ENCODE results near the gene SLC22A1. TPM values are rescaled to one million over a fixed set of nuclear protein-coding genes. Genes with fewer than 3 reads are reported as not detected.

The SLC22A1 gene
- total RNA-seq, 1 experiment from 2014 or later, result 0.39 TPM

DNA sequence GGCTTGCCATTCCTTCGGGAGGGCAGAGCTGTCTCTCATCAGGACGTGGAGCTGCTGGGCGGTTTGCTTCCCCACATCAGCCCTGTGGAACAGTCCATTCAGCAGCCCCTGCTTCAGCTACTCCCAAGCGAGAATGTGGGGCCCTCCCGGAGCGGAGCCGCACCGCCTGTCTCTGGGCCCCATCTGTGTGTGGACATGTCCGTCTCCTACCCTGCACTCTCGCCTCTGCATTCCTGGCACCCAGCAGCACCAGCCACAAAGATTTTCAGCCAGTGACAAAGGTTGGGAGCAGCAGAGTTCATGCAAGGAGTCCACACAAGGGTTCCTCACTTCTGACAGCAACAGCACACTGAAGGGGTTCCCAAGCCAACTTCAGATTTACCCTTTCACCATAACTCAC, 29.0 kb upstream of the SLC22A1 start:
- no peak overlapping the region for H2BK5ac ChIP-seq (ENCODE audit: insufficient read length, low read length)
- H4K5ac ChIP-seq (ENCODE audit: insufficient read length, low read depth, low read length), result no peak overlapping the region
- Mint-ChIP-seq H3K36me3 (ENCODE audit: insufficient read depth in 1 of 3, low read depth in 3 of 3) (peaks cover 54 to 83% (median 74%) of the 10 kb centered on the region in 3 experiments; a peak in 6 of 7 replicates), H3K4me1 (no peaks in the 10 kb centered on the region), H3K27ac (peak overlapping the region in 2 of 3 experiments; percentile 44 to 62; a peak in 2 of 7 replicates), H3K4me3 (no peak overlapping the region), H3K9me3 (no peaks in the 10 kb centered on the region), H3K27me3 (ENCODE audit: low read depth) (no peaks in the 10 kb centered on the region)
- H3K23ac ChIP-seq (ENCODE audit: insufficient read length, low read depth, low read length), result no peak overlapping the region
- no peak overlapping the region for H3K4me2 ChIP-seq (ENCODE audit: insufficient read depth, insufficient read length, low read length)
- no peaks in the 10 kb centered on the region for H4K20me1 ChIP-seq (ENCODE audit: control insufficient read depth, insufficient read depth, insufficient read length)
- TF ChIP-seq, protein P1, sequence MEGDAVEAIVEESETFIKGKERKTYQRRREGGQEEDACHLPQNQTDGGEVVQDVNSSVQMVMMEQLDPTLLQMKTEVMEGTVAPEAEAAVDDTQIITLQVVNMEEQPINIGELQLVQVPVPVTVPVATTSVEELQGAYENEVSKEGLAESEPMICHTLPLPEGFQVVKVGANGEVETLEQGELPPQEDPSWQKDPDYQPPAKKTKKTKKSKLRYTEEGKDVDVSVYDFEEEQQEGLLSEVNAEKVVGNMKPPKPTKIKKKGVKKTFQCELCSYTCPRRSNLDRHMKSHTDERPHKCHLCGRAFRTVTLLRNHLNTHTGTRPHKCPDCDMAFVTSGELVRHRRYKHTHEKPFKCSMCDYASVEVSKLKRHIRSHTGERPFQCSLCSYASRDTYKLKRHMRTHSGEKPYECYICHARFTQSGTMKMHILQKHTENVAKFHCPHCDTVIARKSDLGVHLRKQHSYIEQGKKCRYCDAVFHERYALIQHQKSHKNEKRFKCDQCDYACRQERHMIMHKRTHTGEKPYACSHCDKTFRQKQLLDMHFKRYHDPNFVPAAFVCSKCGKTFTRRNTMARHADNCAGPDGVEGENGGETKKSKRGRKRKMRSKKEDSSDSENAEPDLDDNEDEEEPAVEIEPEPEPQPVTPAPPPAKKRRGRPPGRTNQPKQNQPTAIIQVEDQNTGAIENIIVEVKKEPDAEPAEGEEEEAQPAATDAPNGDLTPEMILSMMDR (conservative IDR thresholded peaks at IDR 0.05), result no peak
- no peaks in the 10 kb centered on the region for H3K27me3 ChIP-seq (ENCODE audit: insufficient read depth, low read length)
- no peak overlapping the region for H4K91ac ChIP-seq (ENCODE audit: insufficient read length, low read depth, low read length)
- no peak overlapping the region for H3K18ac ChIP-seq (ENCODE audit: insufficient read length, low read depth, low read length)
- H2AFZ ChIP-seq (ENCODE audit: low read length), result no peak overlapping the region
- no peak overlapping the region for H3K56ac ChIP-seq (ENCODE audit: insufficient read length, low read depth, low read length)
- no peaks in the 10 kb centered on the region for H3K23me2 ChIP-seq (ENCODE audit: insufficient read length, low read depth, low read length, poor library complexity, severe bottlenecking)
- no peak overlapping the region for H3K9ac ChIP-seq (ENCODE audit: extremely low read depth, insufficient read length, low read length)
- no peaks in the 10 kb centered on the region for H3K4me1 ChIP-seq (ENCODE audit: insufficient read depth, low read length)
- no peak overlapping the region for H2BK120ac ChIP-seq (ENCODE audit: low read depth, low read length, poor library complexity, severe bottlenecking)
- no CpG with 5 or more reads among the region's 10 CpGs for WGBS (ENCODE audit: extremely low coverage, insufficient read length, low lambda C conversion rate)
- H4K8ac ChIP-seq (replicated peaks; ENCODE audit: insufficient read length, low read depth, low read length), result no peak overlapping the region
- H2AK5ac ChIP-seq (ENCODE audit: insufficient read length, low read length), result no peak overlapping the region
- no peaks in the 10 kb centered on the region for H3K9me3 ChIP-seq (ENCODE audit: control insufficient read depth, low read depth, low read length)
- no peaks in the 10 kb centered on the region for H3K79me1 ChIP-seq (ENCODE audit: insufficient read depth, low read depth, low read length, poor library complexity, severe bottlenecking)
- H3T11ph ChIP-seq (ENCODE audit: low read length), result no peak overlapping the region
- H3K79me2 ChIP-seq (ENCODE audit: insufficient read depth, low read length), result no peaks in the 10 kb centered on the region
- H3K27ac ChIP-seq (ENCODE audit: insufficient read length, low read depth, low read length), result no peak overlapping the region
- DNase-seq, result no peak
- no peak overlapping the region for H2BK12ac ChIP-seq (ENCODE audit: insufficient read length, low read depth, low read length)
- H2BK15ac ChIP-seq (ENCODE audit: low read depth, low read length), result no peak overlapping the region
- H2BK20ac ChIP-seq (ENCODE audit: low read depth, low read length, poor library complexity, severe bottlenecking), result no peak overlapping the region
- H3K14ac ChIP-seq (ENCODE audit: insufficient read depth, low read length), result no peak overlapping the region
- H3K4ac ChIP-seq (ENCODE audit: low read depth, low read length), result no peak overlapping the region

All from H9 (cell line).